HG03571 (cell line): ENCODE measurements around the gene ZNF835.
"Not testable (repeated sequence)": the region's sequence is repeated elsewhere in the genome, so short reads cannot be mapped to it uniquely, and the experiment has no call there.

ENCODE experiments used
- ATAC-seq: cut with Tn5 transposase; IDR thresholded peaks from one replicate; pipeline ENCODE4 v1.9.1; 2021; ENCODE audit not compliant: unreplicated experiment

Gene ZNF835

DNA sequence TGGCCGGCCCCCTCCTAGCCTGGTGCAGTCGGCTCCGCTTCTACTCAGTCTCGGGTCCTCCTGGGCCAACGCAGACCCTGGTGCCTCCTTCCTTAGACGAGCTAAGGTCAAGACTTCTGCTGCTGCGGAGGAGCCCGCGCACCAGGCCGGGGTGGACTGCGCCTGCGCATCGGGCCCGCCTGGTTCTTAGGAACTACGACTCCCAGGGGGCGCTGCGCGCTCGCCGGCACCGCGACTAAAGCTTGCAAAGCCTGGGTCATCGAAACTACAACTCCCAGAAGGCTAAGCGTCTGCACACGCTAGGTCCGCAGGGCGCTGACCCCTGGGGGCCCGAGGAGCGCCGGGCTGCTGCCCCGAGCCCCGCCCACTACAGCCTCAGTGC, at the start of gene ZNF835:
ZNF835 (minus strand) TSS at position 145 of the 382 bp plus-strand sequence. CDS start 6,559 bp downstream, outside the sequence.
- no peak for ATAC-seq

DNA sequence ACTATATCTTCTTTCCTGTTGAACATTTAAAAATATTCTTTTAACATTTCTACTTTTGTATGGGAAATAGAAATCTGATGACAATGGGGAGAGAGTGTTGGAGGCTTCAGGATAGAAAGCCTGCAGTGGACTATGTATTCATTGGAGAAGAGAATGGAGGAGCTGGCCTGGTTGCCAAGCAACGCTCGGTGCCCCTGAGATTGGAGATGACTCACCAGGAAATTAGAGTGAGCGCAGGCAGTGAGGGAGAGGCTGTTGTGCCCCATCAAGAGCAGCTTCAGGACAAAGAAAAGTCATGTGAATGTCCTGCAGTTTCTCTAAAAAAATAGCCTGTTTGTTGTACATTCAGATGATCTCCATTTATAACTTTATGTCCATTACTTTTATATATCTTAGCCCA, 48.7 kb upstream of the ZNF835 start:
- no peak for ATAC-seq

DNA sequence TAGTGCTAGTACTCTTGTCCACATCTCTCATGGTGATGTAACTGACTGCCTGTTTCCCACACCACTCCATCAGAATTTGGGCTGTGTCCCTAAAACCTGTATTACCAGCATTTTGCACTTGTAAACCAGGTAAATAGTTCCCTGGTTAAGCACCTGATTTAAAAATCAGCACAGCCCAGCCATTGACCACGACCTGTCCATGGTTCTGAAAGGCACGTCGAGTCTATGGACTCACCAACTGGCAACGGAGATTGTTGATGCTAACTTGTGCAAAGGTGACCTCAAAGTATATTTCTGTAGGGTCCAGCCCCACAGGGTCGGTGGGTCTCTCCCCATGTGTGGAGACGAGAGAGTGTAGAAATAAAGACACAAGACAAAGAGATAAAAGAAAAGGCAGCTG, 46.7 kb upstream of the ZNF835 start:
- no peak for ATAC-seq

DNA sequence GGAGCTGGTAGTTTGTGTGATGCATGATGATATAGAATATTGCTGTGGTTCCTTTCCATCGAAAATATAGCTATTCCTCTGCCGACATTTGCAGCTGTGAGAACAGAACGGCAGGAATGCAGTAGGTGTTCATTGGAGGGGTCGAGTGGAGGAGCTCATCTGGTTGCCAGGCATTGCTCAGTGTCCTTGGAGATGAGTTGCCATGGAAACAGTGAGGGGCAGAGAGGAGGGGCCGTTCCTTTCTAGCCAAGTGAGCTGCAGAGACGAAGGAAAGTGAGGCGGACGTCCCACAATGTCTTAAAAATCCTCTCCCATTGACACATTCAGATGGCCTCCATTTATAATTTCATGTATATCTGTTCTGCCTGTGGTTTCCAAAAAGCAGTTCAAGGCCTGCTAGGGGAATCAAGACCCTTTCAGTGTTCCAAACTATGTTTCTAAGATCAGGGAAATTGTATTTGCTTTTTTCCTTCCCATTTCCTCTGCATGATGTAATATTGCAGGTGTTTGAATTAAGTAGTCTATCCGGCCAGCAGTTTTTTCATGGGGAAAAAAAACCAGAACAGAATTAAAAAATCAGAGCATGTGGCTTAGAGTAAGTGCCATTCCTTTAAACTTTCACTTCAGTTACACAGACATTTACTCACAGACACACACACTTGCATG, 41.2 kb upstream of the ZNF835 start:
- no peak for ATAC-seq

DNA sequence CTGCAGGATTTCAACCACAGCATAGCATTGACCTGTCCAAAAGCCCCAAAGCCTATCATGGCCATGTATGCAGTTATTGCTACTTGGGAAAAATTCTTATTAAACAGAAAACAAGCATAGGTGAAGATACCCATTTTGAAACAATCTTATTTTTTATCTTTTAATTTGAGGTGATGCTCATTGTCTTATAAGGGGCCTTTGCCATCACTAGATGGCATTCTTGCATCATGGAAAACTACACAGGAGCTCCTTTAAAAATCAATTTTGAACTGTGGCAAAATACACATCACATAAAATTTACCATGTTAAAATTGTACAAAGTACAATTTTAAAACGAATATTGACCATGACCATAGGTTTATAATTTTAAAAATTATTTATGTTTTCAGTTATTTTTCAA, 38.9 kb upstream of the ZNF835 start:
- ATAC-seq = no peak

DNA sequence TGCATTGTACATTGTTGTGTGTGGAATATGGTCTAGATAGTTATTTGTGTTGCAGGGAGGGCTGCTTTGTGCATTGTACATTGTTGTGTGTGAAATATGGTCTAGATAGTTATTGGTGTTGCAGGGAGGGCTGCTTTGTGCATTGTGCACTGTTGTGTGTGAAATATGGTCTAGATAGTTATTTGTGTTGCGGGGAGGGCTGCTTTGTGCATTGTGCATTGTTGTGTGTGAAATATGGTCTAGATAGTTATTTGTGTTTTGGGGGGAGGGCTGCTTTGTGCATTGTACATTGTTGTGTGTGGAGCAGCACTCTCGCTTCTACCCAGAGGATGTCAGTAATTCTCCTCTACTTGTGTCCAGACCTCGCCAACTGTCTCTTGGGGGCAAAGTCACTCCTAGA, 36.3 kb upstream of the ZNF835 start:
- ATAC-seq = no peak

DNA sequence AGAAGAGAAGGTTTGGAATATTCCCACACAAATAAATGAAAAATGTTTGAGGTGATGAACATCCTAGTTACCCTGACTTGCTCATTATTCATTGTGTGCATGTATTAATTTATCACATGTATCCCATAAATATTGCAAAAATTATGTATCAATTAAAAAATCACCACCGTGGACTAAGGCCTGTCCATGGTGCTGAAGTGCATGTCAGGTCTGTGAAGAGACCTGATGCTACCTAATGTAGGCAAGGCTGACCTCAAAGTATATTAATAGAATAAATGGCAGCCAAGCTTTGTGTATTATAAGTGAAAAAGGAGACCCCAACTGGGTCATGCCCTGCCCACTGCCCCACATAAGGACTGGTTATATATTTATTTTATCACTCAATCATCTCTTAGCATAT, 34.4 kb upstream of the ZNF835 start:
- ATAC-seq = no peak

DNA sequence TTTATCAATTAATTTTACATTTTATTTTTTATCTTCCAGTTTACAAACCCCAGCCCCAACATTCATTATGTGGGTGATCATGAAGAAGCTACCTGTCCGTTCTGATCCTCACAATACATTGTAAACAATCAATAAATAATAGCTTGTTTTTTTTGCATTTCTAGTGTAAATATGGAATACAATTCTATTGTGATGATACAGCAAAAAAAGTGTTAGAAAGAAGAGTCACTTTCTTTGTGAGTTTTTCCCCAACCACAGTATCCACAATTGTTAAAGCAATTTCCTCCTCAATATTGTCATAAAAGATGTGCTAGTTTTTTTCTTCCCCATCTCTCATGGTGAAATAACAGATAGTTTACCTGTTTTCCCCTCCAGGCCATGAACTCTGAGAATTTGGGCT, 30.3 kb upstream of the ZNF835 start:
- ATAC-seq = no peak

DNA sequence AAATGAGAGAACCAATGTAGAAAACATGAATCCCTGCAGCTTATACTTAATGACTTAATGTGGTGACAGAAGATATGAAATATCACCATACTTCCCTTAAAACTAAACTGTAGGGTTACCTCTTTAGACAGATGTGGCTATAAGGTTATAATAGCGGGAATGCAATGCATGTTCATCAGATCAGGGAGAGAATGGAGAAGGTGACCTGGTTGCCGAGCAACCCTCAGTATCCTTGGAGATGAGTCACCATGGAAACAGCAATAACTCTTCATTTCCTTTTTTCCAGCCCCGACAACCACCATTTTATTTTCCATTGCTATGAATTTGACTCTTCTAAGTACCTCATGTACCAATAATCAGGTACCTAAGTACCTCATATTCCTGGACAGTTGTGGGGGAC, 28.0 kb upstream of the ZNF835 start:
- ATAC-seq = no peak

DNA sequence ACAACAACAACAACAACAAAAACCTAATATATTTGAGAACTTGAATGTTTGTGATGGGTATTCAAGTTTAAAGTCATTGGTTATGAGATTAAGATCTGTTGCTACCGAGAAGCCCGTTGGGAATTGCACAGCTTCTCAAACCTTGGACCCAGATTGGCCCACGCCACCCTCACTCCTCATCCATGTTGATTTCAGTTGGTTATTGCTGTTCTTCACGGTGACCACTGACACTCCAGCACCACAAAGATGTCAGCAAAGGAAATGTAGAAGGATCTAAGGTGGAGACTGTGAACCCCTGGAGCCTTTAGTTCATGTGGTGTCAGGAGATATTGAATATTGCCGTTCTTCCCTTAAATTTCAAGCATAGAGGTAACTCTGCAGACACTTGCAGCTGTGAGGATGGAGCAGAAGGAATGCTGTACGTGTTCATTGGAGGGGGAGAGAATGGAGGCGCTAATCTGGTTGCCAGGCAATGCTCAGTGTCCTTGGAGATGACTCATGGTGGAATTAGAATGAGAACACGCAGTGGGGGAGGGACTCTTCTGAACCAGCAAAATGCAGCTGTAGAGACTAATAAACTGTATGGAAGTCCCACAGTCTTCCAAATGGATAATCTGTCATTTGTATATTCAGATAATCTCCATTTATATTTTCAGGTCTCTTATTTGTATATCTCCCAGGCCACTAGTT, 20.8 kb upstream of the ZNF835 start:
- ATAC-seq = no peak

DNA sequence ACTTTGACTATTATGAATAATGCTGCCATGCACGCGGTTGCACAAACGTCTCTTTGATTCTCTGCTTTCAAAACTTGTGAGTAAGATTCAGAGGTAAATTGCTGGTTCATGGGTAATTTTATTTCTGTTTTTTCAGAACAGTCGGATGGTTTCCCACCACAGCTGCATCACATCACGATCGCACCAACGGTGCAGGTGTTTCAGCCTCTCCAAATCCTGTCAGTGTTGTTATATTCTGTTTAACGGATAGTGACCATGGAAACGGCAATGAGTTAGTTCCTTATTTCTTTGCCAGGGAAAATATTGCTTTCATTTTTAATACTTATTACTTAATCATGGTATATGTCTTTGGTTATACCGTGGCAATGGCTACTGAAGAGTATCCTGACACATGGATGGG, 19.1 kb upstream of the ZNF835 start:
- no peak for ATAC-seq

DNA sequence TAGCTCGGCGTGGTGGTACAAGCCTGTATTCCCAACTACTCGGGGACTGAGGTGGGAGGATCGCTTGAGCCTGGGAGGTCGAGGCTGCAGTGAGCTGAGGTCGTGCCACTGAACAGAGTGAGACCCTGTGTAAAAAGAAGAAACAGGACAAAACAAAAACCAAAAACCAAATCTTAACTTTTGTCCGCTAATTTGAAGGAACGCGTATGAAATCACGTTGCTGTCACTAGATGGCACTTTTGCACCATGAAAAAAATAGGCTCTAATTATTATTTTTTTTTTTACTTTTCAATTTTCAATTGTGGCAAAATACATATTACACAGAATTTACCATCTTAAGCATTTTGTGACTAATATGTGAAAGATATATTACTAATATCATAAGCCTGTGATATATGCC, 17.6 kb upstream of the ZNF835 start:
- ATAC-seq = no peak

DNA sequence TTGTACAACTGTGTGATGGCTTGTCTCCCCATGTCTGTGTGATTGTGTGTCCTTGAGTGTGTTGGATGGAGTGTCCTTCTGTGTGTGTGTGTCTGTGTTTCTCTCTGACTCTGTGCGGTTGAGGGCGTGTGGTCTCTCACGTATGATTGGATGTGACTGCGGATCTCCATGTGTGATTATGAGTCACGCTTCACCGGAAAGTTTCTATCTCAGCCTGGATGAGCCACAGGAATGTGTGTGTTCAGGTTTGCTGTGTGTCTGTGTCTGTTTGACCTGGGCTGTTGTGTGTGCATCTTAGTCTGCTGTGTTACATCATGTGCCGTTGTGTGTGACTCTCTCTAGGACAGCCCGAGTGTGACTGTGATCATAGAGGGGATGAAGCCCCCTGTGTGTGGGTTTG, 15.5 kb upstream of the ZNF835 start:
- no peak for ATAC-seq

DNA sequence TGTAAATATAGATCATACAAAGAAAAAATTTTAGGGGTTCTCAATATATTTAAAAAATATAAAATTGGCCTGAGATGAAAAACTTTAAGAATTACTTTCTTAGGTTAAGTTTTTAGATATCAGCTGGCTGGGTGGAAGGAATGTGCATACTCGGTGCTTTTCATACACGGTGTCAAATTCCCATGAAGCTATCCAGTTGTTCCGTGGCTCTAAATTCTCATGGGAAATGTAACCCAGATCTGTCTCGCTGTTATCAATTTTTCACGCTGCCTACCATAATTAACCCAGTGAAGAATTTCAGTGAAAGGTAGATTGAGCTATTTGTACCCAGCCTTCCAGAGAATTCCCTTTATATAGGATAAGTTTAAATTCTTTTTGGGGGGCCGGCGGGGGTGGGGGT, 11.6 kb upstream of the ZNF835 start:
- ATAC-seq = no peak

DNA sequence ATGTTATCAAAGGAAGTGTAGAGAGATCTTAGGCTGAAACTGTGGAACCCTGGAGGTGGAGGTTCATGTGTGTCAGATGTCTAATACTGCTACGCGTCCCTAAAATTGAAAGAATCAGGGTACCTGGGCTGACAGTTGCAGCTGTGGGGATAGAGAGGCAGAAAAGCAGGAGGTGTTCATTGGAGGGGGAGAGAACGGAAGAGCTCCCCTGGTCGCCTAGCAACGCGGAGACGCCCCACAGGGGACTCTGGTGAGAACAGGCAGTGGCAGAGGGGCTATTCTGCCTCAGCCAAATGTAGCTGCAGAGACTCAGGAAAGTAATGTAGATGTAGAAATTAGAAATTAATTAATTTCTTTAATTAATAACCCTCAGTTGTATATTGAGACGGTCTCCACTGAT, 10.1 kb upstream of the ZNF835 start:
- ATAC-seq = no peak

DNA sequence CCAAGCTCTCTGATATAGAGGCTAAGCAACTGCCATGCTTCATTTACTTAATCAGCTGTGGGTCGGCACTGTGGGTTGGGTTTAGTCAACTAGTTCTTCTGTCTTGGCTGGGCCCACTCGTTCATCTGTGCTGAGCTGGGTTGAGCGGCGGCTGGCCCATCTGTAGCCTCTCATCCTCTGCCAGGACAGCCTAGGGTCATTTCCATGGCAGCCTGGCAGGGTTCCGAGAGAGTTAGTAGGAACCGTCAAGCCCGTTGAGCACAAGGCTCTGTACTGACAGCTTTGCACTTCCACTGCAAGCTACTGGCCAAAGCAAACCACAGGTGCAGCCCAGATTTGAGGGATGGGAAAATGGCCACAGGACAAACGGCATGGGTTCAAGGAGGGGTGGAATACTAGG, 6.6 kb upstream of the ZNF835 start:
- ATAC-seq = no peak

DNA sequence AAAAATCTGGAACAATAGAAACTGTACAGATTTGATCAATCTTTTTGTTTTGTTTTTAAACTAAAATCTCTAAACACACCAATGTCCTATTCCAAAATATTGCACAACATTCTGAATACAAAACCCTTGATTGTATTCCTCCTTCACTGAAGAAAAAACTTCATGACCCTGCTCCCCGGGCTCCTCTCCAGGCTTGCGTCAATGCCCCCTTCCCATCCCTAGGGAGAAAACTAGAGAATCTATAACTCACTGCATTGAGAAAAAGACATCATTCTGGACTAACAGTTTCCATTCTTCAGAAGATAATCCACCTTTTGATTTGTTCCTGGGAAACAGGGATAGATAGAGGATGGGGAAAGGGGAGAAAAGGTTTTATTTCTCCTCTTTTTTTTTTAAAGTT, 1.1 kb upstream of the ZNF835 start:
- not testable (repeated sequence) for ATAC-seq

DNA sequence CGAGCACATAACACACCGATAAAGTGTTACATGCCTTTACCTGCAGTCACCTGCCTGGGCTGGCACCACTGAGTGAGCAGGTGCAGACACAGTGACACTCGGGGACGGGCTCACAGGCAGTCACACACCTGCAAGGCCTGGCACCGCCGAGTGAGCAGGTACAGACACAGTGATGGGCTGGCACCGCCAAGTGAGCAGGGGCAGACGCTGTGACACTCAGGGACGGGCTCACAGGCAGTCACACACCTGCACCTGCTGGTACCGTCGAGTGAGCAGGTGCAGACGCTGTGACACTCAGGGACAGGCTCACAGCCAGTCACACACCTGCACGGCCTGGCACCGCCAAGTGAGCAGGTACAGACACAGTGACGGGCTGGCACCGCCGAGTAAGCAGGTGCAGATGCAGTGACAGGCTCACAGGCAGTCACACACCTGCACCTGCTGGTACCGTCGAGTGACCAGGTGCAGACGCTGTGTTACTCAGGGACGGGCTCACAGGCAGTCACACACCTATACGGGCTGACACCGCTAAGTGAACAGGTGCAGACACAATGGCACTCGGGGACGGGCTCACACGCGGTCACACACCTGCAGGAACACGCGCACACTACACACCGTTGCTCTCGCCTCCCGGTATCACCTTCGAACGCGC, 470 bp downstream of the ZNF835 start:
- no peak for ATAC-seq

DNA sequence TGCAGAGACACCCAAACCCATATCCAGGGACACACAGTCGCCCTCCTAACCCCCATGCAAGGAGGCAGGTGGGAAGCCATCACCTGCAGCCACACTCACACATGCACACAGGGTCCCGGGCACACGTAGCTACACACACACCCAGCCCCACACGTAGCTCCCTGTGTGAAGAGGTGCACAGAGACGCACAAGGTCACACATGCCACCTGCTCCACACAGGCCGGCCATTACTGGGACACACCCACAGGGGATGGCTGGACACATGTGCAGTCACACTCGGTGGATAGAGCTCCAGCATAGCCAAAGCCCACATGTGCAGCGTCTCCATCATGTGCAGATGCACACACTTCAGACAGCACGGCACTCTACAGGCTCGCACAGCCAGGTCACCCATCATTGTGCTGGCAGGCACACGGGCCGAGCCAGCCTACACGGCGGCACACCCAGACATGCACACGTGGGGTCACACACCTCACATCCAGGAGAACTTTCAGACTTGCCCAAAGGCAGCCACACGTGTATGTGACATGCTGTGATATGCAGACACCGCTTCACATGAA, 1.1 kb downstream of the ZNF835 start:
- ATAC-seq = no peak

DNA sequence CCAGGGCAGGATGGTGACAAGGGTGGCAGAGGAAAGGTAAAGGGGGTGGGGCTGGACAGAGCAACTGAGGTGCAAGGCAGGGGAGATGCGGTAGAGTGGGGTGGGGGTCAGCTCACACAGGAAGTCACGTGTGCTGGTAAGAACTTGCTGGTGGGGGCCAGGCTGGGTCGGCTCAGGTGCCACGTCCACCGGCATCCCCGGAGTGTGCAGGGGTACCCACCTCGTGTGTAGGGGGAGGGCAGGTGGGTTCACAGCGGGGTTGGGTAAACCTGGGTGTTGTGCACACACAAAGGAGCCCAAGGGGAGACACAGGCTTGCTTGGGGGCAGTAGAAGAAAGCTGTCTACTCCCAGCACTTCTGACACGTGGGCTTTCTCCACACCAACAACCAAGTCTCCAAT, 2.9 kb downstream of the ZNF835 start:
- ATAC-seq = no peak

DNA sequence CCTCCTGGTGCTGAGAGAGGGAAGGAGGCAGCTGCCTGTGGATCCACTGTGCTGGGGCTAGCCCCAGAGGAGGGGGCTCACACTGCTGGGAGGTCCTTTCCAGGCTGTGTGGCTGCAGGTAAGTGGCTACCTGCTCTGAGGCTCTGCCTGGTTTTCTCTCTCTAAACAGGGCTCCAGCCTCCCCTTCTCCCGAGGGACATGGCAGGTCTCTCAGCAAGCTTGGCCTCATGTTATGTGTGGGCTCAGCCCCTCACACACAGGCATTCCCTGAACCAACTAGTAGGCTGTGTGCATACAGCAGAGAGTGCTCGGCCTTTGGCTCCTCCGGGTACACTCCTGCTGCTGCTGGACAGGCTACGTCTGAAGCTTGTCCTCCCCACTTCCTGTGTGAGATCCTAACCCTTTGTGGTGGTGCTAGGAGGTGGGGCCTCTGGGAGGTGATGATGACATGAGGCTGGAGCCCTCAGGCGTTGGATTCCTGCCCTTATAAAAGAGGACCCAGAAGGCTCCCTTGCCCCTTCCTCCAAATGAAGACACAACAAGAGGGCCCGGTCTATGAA, 4.2 kb downstream of the ZNF835 start:
- no peak for ATAC-seq

DNA sequence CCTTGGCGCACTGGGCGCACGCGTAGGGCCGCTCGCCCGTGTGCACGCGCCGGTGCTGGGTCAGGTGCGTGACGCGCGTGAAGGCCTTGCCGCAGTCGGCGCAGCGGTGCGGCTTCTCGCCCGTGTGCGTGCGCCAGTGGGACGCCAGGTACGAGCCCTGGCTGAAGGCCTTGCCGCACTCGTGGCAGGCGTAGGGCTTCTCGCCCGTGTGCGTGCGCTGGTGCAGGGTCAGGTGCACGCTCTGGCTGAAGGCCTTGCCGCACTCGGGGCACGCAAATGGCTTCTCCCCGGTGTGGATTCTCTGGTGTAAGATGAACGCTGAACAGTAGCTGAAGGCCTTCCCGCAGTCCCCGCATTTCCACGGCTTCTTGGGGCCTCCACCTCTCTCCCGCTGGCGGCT, 7.0 kb downstream of the ZNF835 start:
- no peak for ATAC-seq
